ENCODE results near the gene ARPC2.
"Not testable (repeated sequence)": the region's sequence is repeated elsewhere in the genome, so short reads cannot be mapped to it uniquely, and the experiment has no call there.

Gene ARPC2

GRCh38 chr2:218216674-218217359 lies at the start of gene ARPC2:
TSS of gene ARPC2 (plus strand) at chr2:218217189. CDS start at chr2:218217471, 282 bp downstream.
- peak; percentile 85 for DNase-seq

DNA sequence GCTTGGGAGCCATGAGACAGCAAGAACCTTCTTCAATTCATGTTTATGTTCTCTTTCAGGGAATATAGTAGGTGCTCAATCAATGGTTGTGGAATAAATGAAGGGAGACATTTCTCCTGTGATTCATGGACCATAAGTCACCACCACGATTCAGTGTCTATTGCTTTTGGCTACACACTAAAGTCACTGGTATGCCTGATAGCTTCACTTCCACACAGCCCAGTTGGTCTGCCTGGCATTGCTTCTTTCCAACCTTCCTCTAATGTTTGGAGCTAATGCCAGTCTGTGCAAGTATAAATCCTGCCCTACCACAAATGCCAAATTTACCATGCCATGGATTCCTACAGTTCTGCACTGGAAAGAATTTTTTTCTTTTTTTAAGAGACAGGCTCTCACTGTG lies 49.0 kb upstream of the ARPC2 start:
- no peak for DNase-seq

GRCh38 chr2:218168635-218169462 lies 48.1 kb upstream of the ARPC2 start:
- peak; percentile 22 for DNase-seq

- DNase-seq = no peak
Observed at GRCh38 chr2:218169757-218170546, 47.0 kb upstream of the ARPC2 start.

GRCh38 chr2:218171744-218172143 lies 45.2 kb upstream of the ARPC2 start:
- not testable (repeated sequence) for DNase-seq

DNA sequence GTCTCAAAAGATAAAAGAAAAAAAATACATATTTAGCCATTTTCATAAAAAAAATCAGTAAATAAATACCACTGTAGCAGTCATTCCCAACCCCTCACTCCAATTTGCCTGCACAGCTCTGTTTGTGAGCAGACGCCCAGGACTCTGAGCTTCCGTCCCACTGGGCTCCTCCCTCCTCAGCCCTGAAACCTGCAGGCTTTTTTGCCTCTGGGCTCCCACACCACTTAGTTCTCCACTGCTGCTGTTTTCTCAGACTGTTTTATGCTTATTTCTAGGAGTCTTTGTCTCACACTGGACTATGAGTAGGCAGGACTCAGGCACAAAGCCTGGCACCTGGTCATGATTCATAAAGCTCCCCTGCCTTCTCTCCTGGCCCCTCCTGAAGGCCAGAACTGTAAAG lies 44.1 kb upstream of the ARPC2 start:
- DNase-seq = no peak

DNA sequence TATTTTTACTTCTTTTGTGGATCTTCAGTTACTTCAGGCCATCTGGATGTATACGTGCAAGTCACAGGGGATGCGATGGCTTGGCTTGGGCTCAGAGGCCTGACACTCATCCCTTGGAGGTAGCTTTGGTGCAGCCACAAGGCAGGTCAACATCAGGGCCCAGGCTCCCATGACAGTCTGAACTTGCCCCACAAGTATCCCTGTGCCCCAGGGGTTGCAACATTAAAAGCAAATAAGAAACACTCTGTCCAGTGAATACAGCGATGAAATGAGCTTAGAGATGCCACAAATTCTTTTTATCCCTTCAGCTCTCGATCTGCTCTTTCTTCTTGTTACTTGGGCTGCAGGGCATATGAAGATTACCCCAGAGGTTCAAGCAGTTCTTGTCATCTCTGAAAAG lies 37.2 kb upstream of the ARPC2 start:
- no peak for DNase-seq

- DNase-seq = no peak
Observed at GRCh38 chr2:218180467-218181114, 36.4 kb upstream of the ARPC2 start.

- no peak for DNase-seq
Observed at GRCh38 chr2:218184331-218184730, 32.7 kb upstream of the ARPC2 start.

DNA sequence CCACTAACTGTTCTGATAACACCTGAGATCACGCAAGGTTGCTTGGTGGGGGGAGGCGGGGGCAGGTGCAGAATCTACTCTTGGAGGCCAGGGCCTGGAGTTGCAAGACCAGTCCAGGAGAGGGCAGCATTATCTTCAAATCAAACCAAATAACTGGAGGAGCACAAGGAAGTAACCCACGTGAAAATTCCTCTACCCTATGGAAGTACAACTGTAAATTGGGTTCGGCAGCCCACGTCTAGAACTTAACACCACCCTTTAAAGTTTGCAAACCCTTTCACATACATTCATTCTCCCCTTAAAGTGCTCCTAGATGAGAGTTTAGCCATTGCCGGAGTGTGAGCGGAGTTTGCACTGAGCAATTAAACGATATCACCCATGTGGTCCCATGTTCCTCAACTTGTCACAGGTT lies 30.6 kb upstream of the ARPC2 start:
- peak; percentile 64 for DNase-seq

DNA sequence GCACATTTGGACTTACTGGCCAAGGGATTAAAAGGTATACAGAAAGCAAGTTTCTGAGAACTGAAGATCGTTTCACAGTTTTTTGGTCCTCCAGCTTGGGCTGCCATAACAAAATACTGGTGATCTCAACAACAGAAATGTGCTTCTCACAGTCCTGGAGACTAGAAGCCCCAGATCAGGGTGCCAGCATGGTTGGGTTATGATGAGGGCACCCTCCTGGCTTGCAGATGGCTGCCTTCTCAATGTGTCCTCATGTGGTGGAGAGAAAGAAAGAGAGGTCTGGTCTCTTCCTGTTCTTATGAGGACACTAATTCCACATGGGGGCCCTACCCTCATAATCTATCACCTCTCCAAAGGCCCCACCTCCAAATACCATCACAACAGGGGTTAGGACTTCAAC lies 30.1 kb upstream of the ARPC2 start:
- no peak for DNase-seq

DNA sequence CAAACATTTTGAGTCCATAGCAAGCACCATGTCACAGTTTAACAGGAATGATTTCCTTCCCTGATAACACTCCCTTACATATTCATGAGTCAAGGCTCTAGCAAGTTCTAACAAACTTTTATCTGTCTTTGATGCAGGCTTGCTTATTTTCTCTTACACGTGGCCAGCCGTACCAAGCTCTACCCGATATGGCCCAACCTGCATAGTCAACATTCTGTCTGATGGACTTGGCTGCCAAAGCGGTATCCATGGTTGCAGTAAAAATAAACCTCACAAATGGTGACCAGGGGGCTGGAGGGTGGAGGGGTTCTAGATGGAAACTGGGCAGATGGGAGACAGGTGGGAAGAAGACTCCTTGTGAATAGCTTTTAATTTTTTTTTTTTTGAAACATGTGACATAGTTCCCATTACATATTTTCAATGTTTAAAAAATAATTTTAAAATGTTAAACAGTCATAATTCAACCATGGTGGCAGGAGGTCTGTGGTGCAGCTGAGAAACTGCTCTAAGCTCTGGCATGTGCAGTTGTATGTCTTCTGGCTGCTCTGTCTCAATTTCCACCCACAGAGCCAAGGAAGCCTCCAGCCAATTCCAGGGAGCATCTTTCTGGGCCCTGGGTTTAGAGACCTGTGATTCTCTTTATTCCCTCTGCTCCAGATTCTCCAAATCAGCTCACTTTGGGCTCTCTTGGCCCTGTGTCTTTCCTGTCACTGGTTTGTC lies 29.5 kb upstream of the ARPC2 start:
- no peak for DNase-seq

GRCh38 chr2:218188528-218188927 lies 28.5 kb upstream of the ARPC2 start:
- DNase-seq = no peak

DNA sequence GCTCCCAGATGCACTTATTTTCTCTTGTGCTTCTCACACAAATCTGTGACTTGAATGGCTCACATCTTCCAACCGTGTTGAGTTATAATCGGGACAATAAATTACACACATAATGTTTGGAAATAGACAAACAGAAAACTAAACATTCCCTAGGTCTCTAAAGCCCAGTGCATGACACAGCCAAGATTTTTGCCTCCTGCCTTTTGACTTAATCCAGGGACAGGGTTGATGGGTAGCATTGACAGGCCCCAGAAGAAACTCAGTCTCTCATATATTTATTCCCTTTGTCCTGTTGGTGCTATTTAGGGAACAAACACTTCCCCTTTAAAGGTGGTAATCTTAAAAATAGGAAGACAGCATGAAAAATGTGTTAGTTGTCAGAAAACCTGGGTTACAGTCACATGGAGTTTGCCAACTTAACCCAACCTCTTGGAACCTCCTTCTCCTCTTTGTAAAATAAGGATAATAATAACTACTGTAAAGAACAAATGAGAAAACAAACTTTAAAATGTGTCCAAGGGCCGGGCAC lies 24.0 kb upstream of the ARPC2 start:
- no peak for DNase-seq

DNA sequence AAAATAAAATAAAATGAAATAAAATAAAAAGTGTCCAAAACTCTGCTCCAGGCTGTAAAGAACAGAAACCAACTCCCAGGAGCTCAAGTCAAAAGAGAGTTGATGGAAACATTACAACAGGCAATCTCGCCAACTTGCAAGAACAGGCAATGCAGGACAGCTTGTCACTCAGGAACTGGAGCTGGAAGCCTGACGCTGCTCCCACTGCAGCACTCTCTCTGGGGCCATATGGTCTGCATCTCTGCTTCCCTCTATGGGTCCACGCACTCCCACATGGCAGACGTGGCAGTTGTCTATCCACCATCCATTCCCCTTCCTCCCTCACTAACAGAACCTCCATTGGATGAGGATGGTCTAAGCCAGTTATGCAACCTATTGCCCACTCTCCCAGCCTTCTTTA lies 23.3 kb upstream of the ARPC2 start:
- no peak for DNase-seq

GRCh38 chr2:218194880-218195279 lies 22.1 kb upstream of the ARPC2 start:
- DNase-seq = no peak

DNA sequence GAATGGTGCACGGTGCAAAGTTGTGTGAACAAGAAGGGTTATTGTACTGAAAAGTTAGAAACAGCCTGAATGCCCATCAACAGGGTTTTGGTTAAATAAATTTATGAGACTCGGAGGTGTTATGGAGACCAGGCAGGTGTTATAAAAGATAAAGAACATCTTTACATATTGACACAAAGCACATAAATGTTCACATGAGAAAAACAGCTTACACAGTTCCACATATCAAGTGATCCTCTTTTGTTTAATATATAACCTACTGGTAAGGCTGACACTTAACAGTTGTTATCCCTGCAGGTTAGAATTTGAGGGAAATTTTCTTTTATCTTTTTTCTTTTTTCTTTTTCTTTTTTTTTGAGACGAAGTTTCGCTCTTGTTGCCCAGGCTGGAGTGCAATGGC lies 20.0 kb upstream of the ARPC2 start:
- no peak for DNase-seq

DNA sequence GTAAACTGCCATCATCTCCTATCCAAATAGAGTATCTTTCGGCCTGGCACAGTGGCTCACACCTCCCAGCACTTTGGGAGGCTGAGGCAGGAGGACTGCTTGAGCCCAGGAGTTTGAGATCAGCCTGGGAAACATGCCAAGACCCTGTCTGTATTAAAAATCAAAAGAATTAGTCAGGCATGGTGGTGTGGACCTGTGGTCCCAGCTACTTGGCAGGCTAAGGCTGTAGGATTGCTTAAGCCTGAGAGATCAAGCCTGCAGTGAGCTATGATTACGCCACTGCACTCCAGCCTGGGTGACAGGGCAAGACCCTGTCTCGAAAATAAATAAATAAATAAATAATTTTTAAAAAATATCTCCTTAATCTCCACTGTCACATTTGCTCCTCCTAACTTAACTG lies 14.7 kb upstream of the ARPC2 start:
- no peak for DNase-seq

- DNase-seq = no peak
Observed at GRCh38 chr2:218209078-218209477, 7.9 kb upstream of the ARPC2 start.

DNA sequence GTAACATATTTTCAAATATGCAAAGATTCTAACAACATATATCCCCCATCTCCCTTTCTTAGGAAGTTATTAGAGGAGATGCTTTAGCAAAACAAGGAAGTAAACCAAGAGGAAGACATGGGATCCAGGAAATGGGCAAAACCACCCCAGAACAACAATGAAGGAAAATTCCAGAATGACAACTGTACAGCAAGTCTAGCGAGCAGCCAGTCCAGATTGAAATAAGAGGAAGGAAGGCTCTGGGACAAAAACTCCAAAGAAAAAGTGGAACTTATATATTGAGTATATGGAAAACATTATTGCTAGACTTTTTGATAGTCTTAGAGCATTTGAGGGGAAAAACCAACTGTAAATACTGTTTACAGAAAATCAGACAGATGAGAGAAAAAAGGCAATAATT lies 2.9 kb upstream of the ARPC2 start:
- no peak for DNase-seq

DNA sequence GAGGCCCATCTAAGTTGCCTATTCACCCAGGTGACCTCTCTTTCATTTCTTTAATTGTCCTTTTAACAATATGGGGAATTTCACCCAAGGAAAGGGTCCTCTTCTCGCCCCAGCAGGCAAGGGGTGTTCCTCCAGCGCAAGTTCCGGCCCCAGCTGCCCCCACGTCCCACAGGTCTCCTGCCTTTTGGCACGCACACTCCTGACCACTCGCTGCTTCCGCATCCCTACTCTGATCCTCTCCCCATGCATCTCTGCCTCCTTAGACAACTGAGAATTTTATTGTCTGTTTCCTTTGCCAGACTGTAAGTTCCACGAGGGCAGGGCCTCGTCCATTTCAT lies 684 bp upstream of the ARPC2 start:
- DNase-seq = no peak

Measured in DMS153 (cell line).